ENCODE results near the gene ITGB5.

Gene ITGB5

DNA sequence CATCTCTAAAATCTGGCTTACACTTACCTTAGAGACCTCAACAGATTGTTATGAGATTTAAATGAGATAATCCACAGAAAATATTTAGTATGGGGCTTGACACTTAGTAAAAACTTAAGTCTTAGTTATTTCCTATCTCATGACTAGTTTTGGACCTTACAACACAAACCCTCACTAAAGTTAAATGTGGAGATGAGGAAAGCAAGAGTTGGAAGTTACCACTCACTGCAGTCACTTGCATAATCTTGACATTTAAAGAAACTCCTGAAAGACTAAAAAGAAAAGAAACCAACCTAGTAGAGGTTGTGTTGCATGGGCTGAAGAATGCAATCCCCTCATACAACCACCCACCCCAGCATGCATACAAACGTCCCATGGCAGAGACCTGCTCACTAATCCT lies 40.1 kb downstream of the ITGB5 start:
- peaks cover 7% of the 10 kb centered on the region for H3K79me2 ChIP-seq (ENCODE audit: control insufficient read depth, insufficient read depth, low read length, unreplicated experiment)
- no peak overlapping the region for H3K4me3 ChIP-seq (ENCODE audit: low read depth, low read length)
- peaks cover 41% of the 10 kb centered on the region for H3K4me1 ChIP-seq (ENCODE audit: control insufficient read depth, insufficient read depth, low read length, unreplicated experiment)
- no peak overlapping the region for H2AFZ ChIP-seq (ENCODE audit: low read length, unreplicated experiment)
- H3K27ac ChIP-seq (ENCODE audit: low read depth, low read length): no peak overlapping the region
- H3K36me3 ChIP-seq (ENCODE audit: insufficient read depth, low read length): peaks cover 8% of the 10 kb centered on the region; the same call in 1 of the 2 replicates
- no peaks in the 10 kb centered on the region for H3K27me3 ChIP-seq (ENCODE audit: insufficient read depth, low read length)

DNA sequence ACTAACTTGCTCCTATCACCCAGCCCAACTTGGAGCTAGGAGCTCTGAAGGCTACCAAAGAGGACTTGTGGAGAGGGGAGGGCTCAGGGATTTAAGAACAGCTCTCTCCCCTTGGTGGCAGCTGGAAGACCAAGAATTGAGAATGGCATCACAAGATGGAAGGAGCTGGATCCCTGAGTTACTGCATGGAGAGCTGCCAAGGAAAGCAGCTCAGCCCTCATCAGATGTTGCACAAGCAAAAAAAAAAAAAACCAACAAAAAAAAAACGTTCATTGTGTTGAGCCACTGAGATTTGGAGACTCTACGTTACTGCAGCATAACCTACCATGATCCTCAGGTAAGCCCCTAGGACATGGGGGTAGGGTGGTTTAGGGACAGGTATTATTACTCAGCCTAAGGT lies 41.0 kb downstream of the ITGB5 start:
- no peak overlapping the region for H3K4me3 ChIP-seq (ENCODE audit: low read depth, low read length)
- no peaks in the 10 kb centered on the region for H3K27me3 ChIP-seq (ENCODE audit: insufficient read depth, low read length)
- H3K36me3 ChIP-seq (ENCODE audit: insufficient read depth, low read length): peaks cover 15% of the 10 kb centered on the region; the same call in 1 of the 2 replicates
- H3K4me1 ChIP-seq (ENCODE audit: control insufficient read depth, insufficient read depth, low read length, unreplicated experiment): peaks cover 35% of the 10 kb centered on the region
- peaks cover 10% of the 10 kb centered on the region for H3K79me2 ChIP-seq (ENCODE audit: control insufficient read depth, insufficient read depth, low read length, unreplicated experiment)
- H2AFZ ChIP-seq (ENCODE audit: low read length, unreplicated experiment): no peak overlapping the region
- peak overlapping the region; percentile 77 for H3K27ac ChIP-seq (ENCODE audit: low read depth, low read length)

DNA sequence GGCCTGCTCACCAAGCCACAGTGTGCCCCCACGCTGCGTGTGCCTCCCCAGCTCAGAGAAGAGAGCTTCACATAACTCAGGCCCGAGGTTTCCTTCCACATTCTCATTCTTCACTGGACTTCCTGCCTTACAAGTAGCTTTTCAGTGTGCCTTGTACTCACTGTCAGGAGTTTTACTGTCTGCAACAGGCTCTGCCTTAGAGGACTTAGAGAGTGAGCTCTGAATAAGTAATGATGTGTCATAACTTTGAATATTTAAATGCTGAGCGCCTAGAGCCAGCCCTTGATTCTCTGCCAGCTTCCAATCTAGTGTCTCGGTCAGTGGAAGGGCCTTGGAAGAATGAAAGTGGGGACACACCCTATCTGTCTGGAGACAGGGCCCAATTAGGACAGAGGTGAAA lies 41.8 kb downstream of the ITGB5 start:
- Histone ChIP-seq H3K4me3 (ENCODE audit: low read depth, low read length) (no peak overlapping the region), H3K27ac (ENCODE audit: low read depth, low read length) (peak overlapping the region; percentile 77), H3K27me3 (ENCODE audit: insufficient read depth, low read length) (no peaks in the 10 kb centered on the region), H3K4me1 (ENCODE audit: control insufficient read depth, insufficient read depth, low read length, unreplicated experiment) (peaks cover 28% of the 10 kb centered on the region), H3K79me2 (ENCODE audit: control insufficient read depth, insufficient read depth, low read length, unreplicated experiment) (peaks cover 10% of the 10 kb centered on the region), H3K36me3 (ENCODE audit: insufficient read depth, low read length) (peaks cover 19% of the 10 kb centered on the region), H2AFZ (ENCODE audit: low read length, unreplicated experiment) (peak overlapping the region; percentile 61)

DNA sequence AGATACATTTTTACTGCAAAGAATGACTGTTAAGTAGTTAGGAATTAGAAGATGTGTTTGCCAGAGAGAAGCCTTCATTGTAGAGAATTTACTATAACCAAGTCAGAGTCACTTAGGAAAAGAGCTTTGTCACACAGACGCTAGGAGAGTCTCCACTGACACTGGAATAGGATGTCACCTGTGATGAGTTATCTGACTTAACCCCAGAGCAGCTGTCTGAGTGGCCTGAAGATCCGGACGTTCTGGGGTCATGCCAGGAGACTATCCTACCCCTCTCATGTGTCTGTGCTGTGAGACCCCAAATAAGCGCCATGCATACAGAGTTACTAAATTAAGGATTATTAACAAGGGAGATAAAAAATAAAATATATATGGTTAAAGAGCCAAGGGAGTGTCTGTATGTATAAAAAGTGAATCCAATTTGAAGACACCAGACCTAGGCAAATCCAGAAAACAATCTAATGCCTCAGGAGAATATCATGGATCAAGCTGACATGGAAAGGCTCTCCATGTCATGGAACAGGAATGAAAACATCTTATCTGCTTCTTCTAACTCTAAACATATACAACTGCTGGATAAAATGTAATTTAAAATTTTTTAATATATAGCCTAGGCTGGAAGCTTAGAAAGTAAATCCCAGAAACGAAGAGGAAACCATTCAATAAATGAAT lies 43.5 kb downstream of the ITGB5 start:
- Histone ChIP-seq H3K27me3 (ENCODE audit: insufficient read depth, low read length) (no peaks in the 10 kb centered on the region), H3K27ac (ENCODE audit: low read depth, low read length) (no peak overlapping the region), H3K4me1 (ENCODE audit: control insufficient read depth, insufficient read depth, low read length, unreplicated experiment) (peaks cover 31% of the 10 kb centered on the region), H3K79me2 (ENCODE audit: control insufficient read depth, insufficient read depth, low read length, unreplicated experiment) (peaks cover 8% of the 10 kb centered on the region), H3K36me3 (ENCODE audit: insufficient read depth, low read length) (peaks cover 34% of the 10 kb centered on the region), H2AFZ (ENCODE audit: low read length, unreplicated experiment) (no peak overlapping the region), H3K4me3 (ENCODE audit: low read depth, low read length) (no peak overlapping the region)

DNA sequence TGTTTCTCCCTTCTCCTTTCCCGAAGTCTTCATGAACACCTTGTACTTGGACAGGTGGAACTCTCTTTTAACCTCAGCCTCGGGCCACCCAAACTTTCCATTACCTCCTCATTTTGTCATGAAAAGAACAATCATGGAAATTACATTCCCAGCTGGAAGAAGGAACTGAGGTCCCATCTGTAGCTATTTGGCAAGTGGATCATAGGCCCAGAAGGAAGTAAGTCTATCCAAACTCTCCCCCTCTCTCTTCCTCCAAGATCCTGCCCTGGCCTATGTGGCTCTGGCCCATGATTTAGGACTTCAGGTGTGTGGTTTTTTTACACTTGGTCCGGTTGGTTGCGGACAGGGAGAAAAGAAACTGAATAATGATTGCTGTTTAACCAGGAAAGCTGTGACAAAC lies 44.1 kb downstream of the ITGB5 start:
- Histone ChIP-seq H3K4me1 (ENCODE audit: control insufficient read depth, insufficient read depth, low read length, unreplicated experiment) (peaks cover 36% of the 10 kb centered on the region), H3K79me2 (ENCODE audit: control insufficient read depth, insufficient read depth, low read length, unreplicated experiment) (peaks cover 8% of the 10 kb centered on the region), H3K4me3 (ENCODE audit: low read depth, low read length) (no peak overlapping the region), H3K27me3 (ENCODE audit: insufficient read depth, low read length) (no peaks in the 10 kb centered on the region), H2AFZ (ENCODE audit: low read length, unreplicated experiment) (no peak overlapping the region), H3K36me3 (ENCODE audit: insufficient read depth, low read length) (peaks cover 32% of the 10 kb centered on the region), H3K27ac (ENCODE audit: low read depth, low read length) (no peak overlapping the region)

DNA sequence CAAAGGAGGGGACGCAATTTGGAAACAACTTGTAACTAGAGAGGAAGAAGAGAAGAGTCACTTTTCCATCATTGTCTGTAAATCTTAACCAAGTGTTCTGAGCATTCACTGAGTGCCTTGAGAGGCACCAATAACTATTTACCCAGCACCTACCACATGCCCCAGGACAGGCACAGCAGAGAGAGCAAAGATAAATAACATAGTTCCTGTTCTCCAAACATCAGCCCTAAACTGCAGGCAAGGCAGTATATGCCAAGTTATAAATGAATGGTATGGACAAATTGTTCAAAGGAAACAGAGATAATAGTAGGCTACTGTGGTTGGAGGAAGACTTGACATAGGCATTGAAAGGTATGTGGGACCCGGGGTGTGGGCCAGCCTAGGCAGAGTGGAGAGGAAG lies 45.6 kb downstream of the ITGB5 start:
- no peak overlapping the region for H3K4me3 ChIP-seq (ENCODE audit: low read depth, low read length)
- H3K27me3 ChIP-seq (ENCODE audit: insufficient read depth, low read length): no peaks in the 10 kb centered on the region
- peaks cover 48% of the 10 kb centered on the region for H3K4me1 ChIP-seq (ENCODE audit: control insufficient read depth, insufficient read depth, low read length, unreplicated experiment)
- H3K79me2 ChIP-seq (ENCODE audit: control insufficient read depth, insufficient read depth, low read length, unreplicated experiment): peaks cover 11% of the 10 kb centered on the region
- no peak overlapping the region for H2AFZ ChIP-seq (ENCODE audit: low read length, unreplicated experiment)
- peaks cover 29% of the 10 kb centered on the region for H3K36me3 ChIP-seq (ENCODE audit: insufficient read depth, low read length)
- no peak overlapping the region for H3K27ac ChIP-seq (ENCODE audit: low read depth, low read length)

DNA sequence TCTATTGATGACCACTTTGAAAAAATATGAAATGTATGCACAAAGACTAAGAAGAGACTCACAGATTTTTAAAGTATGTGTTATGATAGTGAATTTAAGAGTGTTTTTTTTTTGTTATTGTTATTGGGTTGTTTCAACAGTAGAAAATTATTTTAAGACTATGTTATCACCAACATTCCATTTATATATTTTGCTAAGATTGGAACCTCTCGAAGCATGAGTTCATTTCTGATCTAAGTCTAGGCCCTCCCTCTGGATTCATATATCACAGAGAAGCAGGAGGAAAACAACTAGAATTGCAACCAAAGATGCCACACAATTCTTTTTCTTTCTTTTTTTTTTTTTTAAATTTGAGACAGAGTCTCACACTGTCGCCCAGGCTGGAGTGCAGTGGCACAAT lies 46.8 kb downstream of the ITGB5 start:
- H3K4me1 ChIP-seq (ENCODE audit: control insufficient read depth, insufficient read depth, low read length, unreplicated experiment): peaks cover 50% of the 10 kb centered on the region
- H3K27me3 ChIP-seq (ENCODE audit: insufficient read depth, low read length): no peaks in the 10 kb centered on the region
- peaks cover 14% of the 10 kb centered on the region for H3K79me2 ChIP-seq (ENCODE audit: control insufficient read depth, insufficient read depth, low read length, unreplicated experiment)
- no peak overlapping the region for H3K4me3 ChIP-seq (ENCODE audit: low read depth, low read length)
- peak overlapping the region; percentile 99; the same call in 1 of the 2 replicates for H3K27ac ChIP-seq (ENCODE audit: low read depth, low read length)
- no peak overlapping the region for H2AFZ ChIP-seq (ENCODE audit: low read length, unreplicated experiment)
- peaks cover 29% of the 10 kb centered on the region for H3K36me3 ChIP-seq (ENCODE audit: insufficient read depth, low read length)

DNA sequence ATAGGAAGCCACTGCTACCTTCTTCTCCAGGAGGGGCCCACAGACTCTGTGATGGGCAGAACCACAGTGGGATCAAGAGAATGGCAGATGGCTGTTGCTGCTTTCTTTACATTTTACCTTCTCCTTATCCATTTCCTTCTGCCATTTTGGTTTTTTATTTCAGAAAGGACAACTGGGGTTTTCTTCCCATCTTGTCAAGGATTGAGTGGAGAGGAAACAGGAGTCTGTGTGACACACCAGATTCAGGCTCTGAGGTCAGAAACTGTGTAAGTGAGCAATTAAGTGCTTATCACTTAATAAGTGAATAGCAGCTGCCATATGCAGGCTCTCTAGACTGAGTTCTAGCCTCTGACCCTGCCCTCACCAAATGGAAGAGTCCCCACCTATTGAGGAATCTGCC lies 47.3 kb downstream of the ITGB5 start:
- peaks cover 29% of the 10 kb centered on the region for H3K36me3 ChIP-seq (ENCODE audit: insufficient read depth, low read length)
- H2AFZ ChIP-seq (ENCODE audit: low read length, unreplicated experiment): no peak overlapping the region
- peaks cover 19% of the 10 kb centered on the region for H3K79me2 ChIP-seq (ENCODE audit: control insufficient read depth, insufficient read depth, low read length, unreplicated experiment)
- H3K4me1 ChIP-seq (ENCODE audit: control insufficient read depth, insufficient read depth, low read length, unreplicated experiment): peaks cover 50% of the 10 kb centered on the region
- no peaks in the 10 kb centered on the region for H3K27me3 ChIP-seq (ENCODE audit: insufficient read depth, low read length)
- peak overlapping the region; percentile 99 for H3K27ac ChIP-seq (ENCODE audit: low read depth, low read length)
- H3K4me3 ChIP-seq (ENCODE audit: low read depth, low read length): no peak overlapping the region

DNA sequence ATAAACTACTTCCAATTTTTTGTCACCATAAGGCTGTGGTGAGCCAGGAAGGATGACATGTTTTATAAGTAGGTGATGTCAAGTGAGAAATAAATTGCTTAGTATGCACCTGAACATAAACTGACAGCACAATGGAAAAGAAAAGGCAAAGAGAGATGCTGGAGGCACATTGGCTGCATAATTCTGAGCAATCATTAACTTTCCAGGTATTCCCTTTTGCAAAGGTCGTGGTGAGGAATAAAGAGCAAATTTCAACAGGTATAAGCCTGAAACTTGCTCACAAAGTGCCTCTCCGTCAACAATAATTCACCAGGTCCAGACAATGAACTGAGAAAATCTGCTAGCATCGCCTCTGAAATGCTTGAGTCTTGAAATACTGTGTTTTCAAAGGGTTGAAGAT lies 48.2 kb downstream of the ITGB5 start:
- peaks cover 51% of the 10 kb centered on the region for H3K4me1 ChIP-seq (ENCODE audit: control insufficient read depth, insufficient read depth, low read length, unreplicated experiment)
- no peak overlapping the region for H3K4me3 ChIP-seq (ENCODE audit: low read depth, low read length)
- no peaks in the 10 kb centered on the region for H3K27me3 ChIP-seq (ENCODE audit: insufficient read depth, low read length)
- peak overlapping the region; percentile 99 for H3K27ac ChIP-seq (ENCODE audit: low read depth, low read length)
- peaks cover 29% of the 10 kb centered on the region for H3K36me3 ChIP-seq (ENCODE audit: insufficient read depth, low read length)
- H2AFZ ChIP-seq (ENCODE audit: low read length, unreplicated experiment): no peak overlapping the region
- peaks cover 22% of the 10 kb centered on the region for H3K79me2 ChIP-seq (ENCODE audit: control insufficient read depth, insufficient read depth, low read length, unreplicated experiment)

DNA sequence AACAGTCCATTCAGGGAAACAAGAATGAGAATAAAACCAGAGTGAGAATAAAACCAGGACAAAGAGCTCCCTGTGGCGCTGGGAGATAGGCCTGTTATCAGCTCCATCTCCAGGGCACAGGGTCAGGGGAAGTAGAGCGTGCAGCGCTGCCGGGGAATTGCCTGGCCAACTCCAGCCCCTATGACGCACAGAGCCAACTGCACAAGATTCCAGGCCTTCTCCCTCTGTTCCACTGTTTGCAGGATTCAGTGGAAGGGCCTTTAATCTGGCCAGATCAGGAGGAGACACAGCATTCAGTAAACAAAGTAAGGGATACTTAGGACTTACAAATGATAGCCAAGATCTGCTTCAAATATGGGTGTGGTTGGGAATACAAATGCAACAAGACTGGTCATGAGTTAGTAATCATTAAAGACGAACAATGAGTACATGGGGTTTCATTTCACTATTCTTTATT lies 49.4 kb downstream of the ITGB5 start:
- Histone ChIP-seq H3K36me3 (ENCODE audit: insufficient read depth, low read length) (peaks cover 36% of the 10 kb centered on the region), H3K79me2 (ENCODE audit: control insufficient read depth, insufficient read depth, low read length, unreplicated experiment) (peaks cover 22% of the 10 kb centered on the region), H3K27ac (ENCODE audit: low read depth, low read length) (peak overlapping the region; percentile 99), H3K27me3 (ENCODE audit: insufficient read depth, low read length) (no peaks in the 10 kb centered on the region), H2AFZ (ENCODE audit: low read length, unreplicated experiment) (no peak overlapping the region), H3K4me3 (ENCODE audit: low read depth, low read length) (peak overlapping the region; percentile 16; the same call in 1 of the 2 replicates), H3K4me1 (ENCODE audit: control insufficient read depth, insufficient read depth, low read length, unreplicated experiment) (peaks cover 61% of the 10 kb centered on the region)

DNA sequence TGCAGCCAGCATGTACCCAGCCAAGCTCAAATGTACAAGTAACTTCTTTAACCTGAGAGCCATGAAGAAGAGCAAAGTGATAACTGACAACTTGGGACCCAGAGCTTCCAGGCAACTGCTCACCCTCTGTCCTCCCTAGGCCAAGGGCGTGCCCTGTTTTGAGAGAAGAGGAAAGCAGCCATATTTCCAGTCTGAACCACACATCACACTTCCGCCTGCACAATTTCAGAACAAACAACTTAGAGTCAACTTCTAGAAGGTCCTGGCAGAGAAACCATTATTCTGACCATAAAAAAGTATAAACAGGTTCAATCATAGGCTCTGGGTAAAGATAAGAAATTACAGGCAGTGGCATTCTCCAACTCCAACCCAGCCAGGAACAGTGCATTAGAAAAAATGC lies 50.1 kb downstream of the ITGB5 start:
- Histone ChIP-seq H3K36me3 (ENCODE audit: insufficient read depth, low read length) (peaks cover 32% of the 10 kb centered on the region), H3K27ac (ENCODE audit: low read depth, low read length) (peak overlapping the region; percentile 99)

More for the DNA sequence above, 50.1 kb downstream of the ITGB5 start:
- H3K4me3 ChIP-seq (ENCODE audit: low read depth, low read length): peak overlapping the region; percentile 6; the same call in 1 of the 2 replicates
- H3K79me2 ChIP-seq (ENCODE audit: control insufficient read depth, insufficient read depth, low read length, unreplicated experiment): peaks cover 27% of the 10 kb centered on the region
- peaks cover 68% of the 10 kb centered on the region for H3K4me1 ChIP-seq (ENCODE audit: control insufficient read depth, insufficient read depth, low read length, unreplicated experiment)
- H3K27me3 ChIP-seq (ENCODE audit: insufficient read depth, low read length): no peaks in the 10 kb centered on the region
- H2AFZ ChIP-seq (ENCODE audit: low read length, unreplicated experiment): no peak overlapping the region
